HG02938 (cell line): ENCODE results near the gene MAP6.
"Not testable (repeated sequence)": the region's sequence is repeated elsewhere in the genome, so short reads cannot be mapped to it uniquely, and the experiment has no call there.

Experiments
- ATAC-seq: cut with Tn5 transposase; IDR thresholded peaks from one replicate; pipeline ENCODE4 v1.9.1; 2021; ENCODE audit warnings: mild to moderate bottlenecking, moderate library complexity; ENCODE audit not compliant: unreplicated experiment

Gene MAP6

GRCh38 chr11:75668451-75669297 lies at the start of gene MAP6:
MAP6 (minus strand) TSS chr11:75669038; CDS start chr11:75668369, 669 bp downstream.
- no peak for ATAC-seq

DNA sequence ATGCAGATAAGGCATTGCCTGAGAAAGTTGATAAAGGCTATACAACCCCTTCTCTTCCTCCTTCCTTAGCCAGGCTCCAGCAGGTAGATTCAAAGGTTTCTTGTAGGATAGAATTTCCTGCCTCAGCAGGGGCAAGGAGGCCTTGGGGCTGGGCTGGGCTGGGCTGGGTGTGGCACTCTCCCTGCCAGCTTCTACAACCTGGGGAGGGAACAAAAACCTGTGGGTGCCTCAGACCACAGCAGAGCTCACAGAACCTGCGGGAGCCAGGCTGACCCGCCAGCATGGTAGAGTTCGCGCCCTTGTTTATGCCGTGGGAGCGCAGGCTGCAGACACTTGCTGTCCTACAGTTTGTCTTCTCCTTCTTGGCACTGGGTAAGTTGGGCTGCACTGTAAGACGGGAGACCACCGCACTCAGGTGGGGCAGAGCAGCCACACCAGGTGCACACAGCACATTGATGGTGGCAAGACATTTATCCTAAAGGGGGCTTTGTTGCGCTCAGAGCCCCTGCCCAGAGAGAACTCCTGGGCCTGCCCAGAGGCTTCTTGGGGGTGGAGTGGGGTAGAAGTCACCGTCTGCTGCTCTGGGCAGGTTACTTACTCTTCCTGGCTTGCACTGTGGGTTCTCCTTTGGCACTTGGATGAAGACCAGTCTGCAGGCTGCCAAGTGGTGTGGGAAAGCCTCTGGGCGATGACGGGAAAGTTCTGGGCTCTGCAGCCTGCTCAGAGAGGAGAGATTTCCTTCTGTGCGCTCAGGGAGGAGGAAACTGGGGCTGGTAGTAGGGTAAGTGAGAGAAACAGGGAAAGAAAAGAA lies 49.0 kb upstream of the MAP6 start, which contains the start of gene MOGAT2:
MOGAT2 (plus strand) TSS at position 231 of the 811 bp plus-strand sequence; CDS start at position 282, 51 bp downstream.
- no peak for ATAC-seq

DNA sequence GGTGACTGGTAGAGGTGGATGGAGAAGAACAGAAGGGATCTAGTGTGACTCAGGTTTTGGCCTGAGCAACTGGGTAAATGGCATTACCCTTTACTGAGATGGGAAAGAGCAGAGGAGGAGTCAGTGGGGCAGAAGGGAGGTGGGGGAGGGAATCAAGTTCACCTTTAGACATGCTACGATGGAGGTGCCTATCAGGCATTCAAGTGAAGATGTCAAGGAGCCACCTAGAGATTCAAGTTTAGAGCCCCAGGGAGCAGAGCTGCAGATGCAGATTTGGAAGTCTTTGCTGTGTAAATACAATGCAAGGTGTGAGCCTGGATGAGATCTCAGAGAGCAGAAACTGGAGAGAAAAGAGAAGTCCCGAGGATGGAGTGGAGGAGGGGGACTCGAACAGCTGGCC lies 47.8 kb upstream of the MAP6 start:
- ATAC-seq = no peak

GRCh38 chr11:75715688-75716087 lies 46.9 kb upstream of the MAP6 start:
- ATAC-seq = no peak

DNA sequence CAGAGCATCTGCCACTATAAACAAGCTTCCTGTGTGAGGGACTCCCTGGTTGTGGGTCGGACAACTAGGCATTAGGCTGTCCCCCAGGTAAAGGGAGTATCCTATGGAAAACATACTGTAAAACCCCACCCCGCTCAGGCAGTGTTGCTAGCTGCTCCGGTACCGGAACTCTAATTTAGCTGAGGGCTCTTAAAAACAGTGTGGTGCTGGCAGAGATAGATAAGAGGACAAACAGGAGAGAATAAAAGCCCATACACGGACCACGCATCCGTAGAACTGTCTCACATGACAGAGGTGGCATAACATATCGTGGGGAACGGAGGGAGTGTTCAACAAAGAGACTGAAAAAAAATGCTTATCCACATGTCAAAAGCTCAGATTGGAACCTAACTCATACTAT lies 45.4 kb upstream of the MAP6 start:
- ATAC-seq = no peak

DNA sequence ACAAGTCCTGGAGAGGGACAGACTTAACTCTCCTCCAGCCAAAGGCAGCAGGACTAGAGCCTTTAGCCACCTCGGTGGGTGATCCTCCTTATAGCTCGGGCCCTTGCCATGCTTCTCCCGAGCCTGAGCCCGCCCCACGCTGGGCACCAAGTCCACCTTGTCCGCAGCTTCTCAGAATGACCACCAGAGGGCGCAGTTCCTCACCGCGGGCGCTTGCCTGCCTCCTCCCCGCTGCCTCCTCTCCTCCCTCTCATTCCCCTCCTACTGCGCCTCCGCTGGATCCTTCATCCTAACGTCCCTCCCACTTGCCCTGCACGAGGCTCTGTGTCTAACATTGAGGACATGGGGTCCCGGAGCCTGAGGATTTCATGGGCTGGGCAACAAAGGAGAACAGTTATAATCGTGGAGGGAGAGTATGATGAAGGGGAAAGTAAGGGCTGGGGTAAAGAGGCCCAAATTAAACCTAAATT lies 37.5 kb upstream of the MAP6 start:
- ATAC-seq = no peak

GRCh38 chr11:75705541-75705940 lies 36.7 kb upstream of the MAP6 start:
- ATAC-seq = no peak

GRCh38 chr11:75703695-75704237 lies 34.9 kb upstream of the MAP6 start:
- no peak for ATAC-seq

DNA sequence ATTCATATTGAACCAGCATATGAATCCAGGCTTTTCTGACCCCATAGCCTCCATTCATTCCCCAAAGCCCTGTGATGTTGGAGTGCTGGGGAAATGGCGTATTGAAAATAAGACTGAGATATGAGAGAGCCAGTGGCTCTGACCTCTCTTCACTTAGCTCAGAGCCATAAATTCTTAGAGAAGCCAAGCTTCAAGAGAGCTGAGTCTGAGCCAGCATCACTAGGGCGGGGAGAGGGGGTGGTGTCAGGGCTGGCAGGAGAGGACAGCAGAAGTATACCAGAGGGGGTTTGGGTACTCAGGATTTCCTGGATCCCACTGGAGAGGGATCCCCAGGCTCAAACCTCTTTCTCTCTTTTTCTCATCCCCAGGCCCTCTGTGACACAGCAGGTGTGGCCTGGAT lies 32.1 kb upstream of the MAP6 start:
- no peak for ATAC-seq

DNA sequence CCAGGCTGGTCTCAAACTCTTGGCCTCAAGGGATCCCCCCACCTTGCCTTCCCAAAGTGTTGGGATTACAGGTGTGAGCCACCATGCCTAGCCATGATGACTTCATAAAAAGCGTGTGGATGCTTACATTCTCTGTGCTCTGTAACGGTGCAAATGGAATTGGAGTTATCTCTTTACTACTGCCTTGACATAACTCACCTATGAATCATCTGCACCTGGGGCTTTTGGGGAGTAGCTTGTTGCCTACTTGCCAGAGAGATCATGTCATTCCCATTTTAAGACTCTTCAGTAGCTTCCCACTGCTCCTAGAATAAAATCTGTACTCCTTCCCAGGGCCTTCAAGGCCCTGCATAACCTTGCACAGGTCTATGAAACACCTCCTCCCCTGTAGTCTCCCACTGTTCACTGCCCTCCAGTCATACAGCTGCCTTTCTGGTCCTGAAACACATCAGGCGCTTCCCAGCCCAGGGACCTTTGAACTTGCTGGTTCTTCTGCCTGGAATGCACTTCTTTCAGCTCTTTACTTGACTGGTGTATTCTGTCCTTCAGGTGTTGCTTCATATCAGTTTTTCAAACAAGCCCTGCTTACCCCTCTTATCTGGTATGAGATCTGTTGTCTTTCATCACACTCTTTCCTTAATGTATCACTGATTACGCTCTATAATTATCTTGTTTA lies 29.2 kb upstream of the MAP6 start:
- ATAC-seq = no peak

GRCh38 chr11:75691804-75692203 lies 23.0 kb upstream of the MAP6 start:
- ATAC-seq = no peak

DNA sequence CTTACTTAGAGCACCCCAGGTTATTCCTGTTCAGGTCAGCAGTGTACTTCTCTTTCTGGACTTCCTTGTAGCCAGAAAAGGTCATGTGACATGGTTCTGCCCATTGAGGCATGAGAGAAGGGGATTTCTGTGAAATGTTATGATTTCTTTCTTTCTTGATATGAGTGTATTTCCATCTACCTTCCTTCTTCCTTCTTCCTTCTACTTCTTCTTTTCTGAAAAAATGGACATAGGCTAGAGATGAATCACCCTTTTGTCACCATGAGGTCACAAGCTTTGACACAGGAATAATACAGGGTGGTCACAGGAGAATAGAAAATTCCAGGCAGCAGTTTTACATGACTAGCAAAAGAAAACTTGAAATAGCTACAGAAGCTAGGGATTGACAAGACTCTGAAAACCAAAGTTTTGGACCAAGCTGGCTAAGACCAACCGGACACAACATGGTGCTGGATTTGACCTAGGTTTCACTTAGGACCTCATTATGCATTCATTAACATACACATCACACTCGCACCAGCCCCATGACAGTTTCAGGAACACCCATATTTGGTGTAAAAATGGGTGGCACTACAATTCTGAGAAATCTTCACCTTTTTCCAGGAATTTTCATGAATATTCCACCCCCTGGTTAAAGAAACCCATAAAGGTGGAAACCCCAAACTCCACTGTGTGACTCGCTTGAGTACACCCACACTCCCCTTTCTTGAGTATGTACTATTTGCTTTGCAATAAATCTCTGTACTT lies 21.2 kb upstream of the MAP6 start:
- peak; percentile 74 for ATAC-seq

GRCh38 chr11:75683856-75684255 lies 15.0 kb upstream of the MAP6 start:
- ATAC-seq = not testable (repeated sequence)

GRCh38 chr11:75679566-75679965 lies 10.7 kb upstream of the MAP6 start:
- ATAC-seq = no peak

- ATAC-seq = no peak
Measured at GRCh38 chr11:75678620-75679259, 9.9 kb upstream of the MAP6 start.

GRCh38 chr11:75677909-75678308 lies 9.1 kb upstream of the MAP6 start:
- ATAC-seq = no peak

- ATAC-seq = no peak
Measured at GRCh38 chr11:75677275-75677674, 8.4 kb upstream of the MAP6 start.

GRCh38 chr11:75673977-75674582 lies 5.2 kb upstream of the MAP6 start:
- no peak for ATAC-seq

GRCh38 chr11:75667831-75668450 lies 897 bp downstream of the MAP6 start:
- ATAC-seq = no peak
